ENCODE data around the gene DDX10. TPM values are rescaled to one million over a fixed set of nuclear protein-coding genes. Genes with fewer than 3 reads are reported as not detected.

Gene DDX10
- total RNA-seq, 2 experiments from 2014 or later, result 32.5 to 42.6 TPM

GRCh38 chr11:108669711-108670110 lies 4.8 kb downstream of the DDX10 start:
- H3K27ac Mint-ChIP-seq, result no peak overlapping the region
- H3K4me1 Mint-ChIP-seq, result peaks cover 38% of the 10 kb centered on the region
- DNase-seq, result no peak
- CTCF ChIA-PET, result no interaction called here
- H3K36me3 Mint-ChIP-seq, result peaks cover 26% of the 10 kb centered on the region
- ATAC-seq, result no peak
- no peak overlapping the region for H3K4me3 Mint-ChIP-seq
- no peaks in the 10 kb centered on the region for H3K9me3 Mint-ChIP-seq (ENCODE audit: low read depth)
- H3K27me3 Mint-ChIP-seq, result no peaks in the 10 kb centered on the region

- CTCF ChIA-PET, result no interaction called here
- Mint-ChIP-seq H3K9me3 (ENCODE audit: low read depth) (no peaks in the 10 kb centered on the region), H3K4me3 (no peak overlapping the region), H3K4me1 (peaks cover 37% of the 10 kb centered on the region), H3K27ac (no peak overlapping the region), H3K27me3 (no peaks in the 10 kb centered on the region), H3K36me3 (peaks cover 25% of the 10 kb centered on the region)
- no peak for ATAC-seq
- DNase-seq, result no peak
These were observed 5.6 kb downstream of the DDX10 start for GRCh38 chr11:108670451-108670850.

DNA sequence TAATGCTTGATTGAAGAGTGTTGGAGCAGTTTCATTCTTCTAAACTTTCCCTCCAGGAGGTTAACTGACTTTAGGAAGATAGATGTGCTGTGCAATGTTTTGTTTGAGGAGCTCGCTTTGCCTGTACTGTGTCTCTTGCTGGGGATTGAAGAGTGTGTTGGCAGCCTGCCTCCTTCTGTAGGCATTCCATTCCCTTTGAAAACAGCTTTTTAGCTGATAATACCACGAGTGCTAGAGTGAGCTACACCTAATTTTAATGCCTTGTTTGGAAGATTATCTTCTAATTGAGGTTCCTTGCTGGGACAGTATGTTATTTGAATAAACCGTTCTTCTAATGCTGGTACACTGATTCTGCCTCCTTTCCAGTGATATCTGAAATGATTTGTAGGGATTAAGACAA lies 7.2 kb downstream of the DDX10 start:
- ATAC-seq (no peak), DNase-seq (no peak)
- Mint-ChIP-seq H3K4me1 (peaks cover 21% of the 10 kb centered on the region), H3K9me3 (ENCODE audit: low read depth) (no peaks in the 10 kb centered on the region), H3K4me3 (no peak overlapping the region), H3K27ac (no peak overlapping the region), H3K27me3 (no peaks in the 10 kb centered on the region), H3K36me3 (peaks cover 33% of the 10 kb centered on the region)
- CTCF ChIA-PET, result no interaction called here

DNA sequence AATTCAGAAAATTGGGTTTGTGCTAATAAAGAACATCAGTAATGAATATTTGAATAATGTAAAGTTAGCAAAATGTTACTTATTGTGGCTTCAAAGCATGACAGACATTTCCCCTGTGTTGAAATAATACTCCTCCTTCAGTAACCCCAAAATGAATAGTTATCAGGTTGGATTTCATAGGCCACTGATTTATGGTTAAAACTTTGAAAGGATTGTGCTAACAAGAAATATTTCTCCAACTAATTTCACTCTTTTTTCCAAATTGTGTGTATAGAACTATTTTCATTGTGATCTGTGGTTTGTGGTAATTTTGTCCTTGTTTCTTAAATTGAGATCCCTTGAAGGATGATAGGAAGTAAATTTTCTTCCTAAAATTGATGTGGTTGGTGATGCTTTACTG lies 7.9 kb downstream of the DDX10 start:
- ATAC-seq (no peak), DNase-seq (no peak)
- H3K9me3 Mint-ChIP-seq (ENCODE audit: low read depth), result no peaks in the 10 kb centered on the region
- CTCF ChIA-PET, result no interaction called here
- no peaks in the 10 kb centered on the region for H3K27me3 Mint-ChIP-seq
- peaks cover 36% of the 10 kb centered on the region for H3K36me3 Mint-ChIP-seq
- peaks cover 14% of the 10 kb centered on the region for H3K4me1 Mint-ChIP-seq
- H3K4me3 Mint-ChIP-seq, result no peak overlapping the region
- H3K27ac Mint-ChIP-seq, result no peak overlapping the region

DNA sequence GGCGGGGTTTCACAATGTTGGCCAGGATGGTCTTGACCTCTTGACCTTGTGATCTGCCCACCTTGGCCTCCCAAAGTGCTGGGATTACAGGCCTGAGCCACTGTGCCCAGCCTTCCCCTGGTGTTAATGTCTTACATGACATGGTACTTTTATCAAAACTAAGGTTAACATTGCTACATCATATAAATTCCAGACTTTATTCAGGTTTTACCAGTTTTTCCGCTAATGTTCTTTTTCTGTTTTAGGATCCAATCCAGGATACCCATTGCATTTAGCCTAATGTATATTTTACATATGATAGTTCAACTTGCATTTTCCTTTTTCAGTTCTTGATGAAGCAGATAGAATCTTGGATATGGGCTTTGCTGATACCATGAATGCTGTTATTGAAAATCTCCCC lies 14.2 kb downstream of the DDX10 start:
- no peak for DNase-seq
- no peak overlapping the region for H3K4me3 Mint-ChIP-seq
- H3K36me3 Mint-ChIP-seq, result peaks cover 42% of the 10 kb centered on the region
- H3K9me3 Mint-ChIP-seq (ENCODE audit: low read depth), result no peaks in the 10 kb centered on the region
- no peak overlapping the region for H3K27ac Mint-ChIP-seq
- no peak for ATAC-seq
- no peaks in the 10 kb centered on the region for H3K27me3 Mint-ChIP-seq
- CTCF ChIA-PET, result no interaction called here
- peaks cover 2% of the 10 kb centered on the region for H3K4me1 Mint-ChIP-seq

DNA sequence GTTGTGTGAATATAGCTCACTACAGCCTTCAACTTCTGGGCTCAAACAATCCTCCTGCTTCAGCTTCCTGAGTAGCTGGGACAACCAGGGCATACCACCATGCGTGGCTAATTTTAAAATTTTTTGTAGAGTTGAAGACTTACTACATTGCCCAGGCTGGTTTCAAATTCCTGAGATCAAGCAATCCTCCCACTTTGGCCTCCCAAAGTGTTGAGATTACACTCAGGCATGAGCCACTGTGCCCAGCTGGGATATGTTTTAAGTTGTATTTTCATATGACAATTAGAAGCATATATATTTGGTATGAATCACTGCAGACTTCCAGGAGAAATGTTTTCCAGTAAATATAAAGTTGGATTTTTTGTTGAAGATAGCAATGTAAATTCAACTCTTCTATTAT lies 15.4 kb downstream of the DDX10 start:
- H3K4me1 Mint-ChIP-seq, result no peaks in the 10 kb centered on the region
- no peak overlapping the region for H3K4me3 Mint-ChIP-seq
- H3K27ac Mint-ChIP-seq, result no peak overlapping the region
- no peaks in the 10 kb centered on the region for H3K9me3 Mint-ChIP-seq (ENCODE audit: low read depth)
- peaks cover 41% of the 10 kb centered on the region for H3K36me3 Mint-ChIP-seq
- ATAC-seq (no peak), DNase-seq (no peak)
- CTCF ChIA-PET, result no interaction called here
- H3K27me3 Mint-ChIP-seq, result no peaks in the 10 kb centered on the region

DNA sequence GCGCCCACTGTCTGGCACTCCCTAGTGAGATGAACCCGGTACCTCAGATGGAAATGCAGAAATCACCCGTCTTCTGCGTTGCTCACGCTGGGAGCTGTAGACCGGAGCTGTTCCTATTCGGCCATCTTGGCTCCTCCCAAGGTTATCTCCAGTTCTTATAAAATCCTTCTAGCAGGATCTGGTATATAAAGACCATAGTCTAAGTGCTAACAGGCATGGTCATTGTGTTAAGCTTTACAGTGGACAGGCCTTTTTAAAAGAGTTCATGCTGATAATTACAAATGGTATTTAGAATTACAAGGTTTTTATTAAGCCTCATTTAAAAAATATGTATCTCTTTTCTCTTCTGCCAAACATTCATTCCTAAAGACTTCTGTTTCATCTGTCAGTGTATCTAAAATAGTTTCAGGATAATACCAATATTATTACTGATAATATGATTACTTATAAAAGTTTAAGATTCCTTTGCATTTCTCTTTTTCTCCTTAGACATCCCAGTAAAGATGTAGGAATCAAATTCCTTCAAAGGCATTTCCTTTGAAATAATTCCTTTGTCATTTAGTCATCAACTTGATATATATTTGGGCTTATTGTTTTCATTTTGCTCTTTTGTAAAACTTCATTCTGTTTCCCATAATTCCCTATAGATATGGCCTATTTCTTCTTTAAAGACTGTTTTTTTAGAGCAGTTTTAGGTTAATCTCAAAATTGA lies 20.7 kb downstream of the DDX10 start:
- H3K4me3 Mint-ChIP-seq, result no peak overlapping the region
- CTCF ChIA-PET, result no interaction called here

DNA sequence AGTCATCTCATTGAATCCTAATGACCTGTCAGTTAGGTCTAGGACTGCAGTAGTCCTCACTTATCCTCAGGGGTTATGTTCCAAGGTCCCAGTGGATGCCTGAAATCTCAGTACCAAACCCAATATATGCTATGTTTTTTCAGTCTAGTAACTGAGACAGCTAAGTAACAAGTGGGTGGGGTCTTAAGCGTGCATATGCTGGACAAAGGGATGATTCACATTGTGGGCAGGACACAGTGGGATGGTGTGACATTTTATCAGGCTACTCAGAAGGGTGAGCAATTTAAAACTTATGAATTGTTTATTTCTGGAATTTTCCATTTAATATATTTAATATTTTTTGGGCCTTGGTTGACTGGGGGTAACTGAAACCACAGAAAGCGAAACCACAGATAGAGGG lies 29.0 kb downstream of the DDX10 start:
- Mint-ChIP-seq H3K27me3 (no peaks in the 10 kb centered on the region), H3K4me1 (peaks cover 2% of the 10 kb centered on the region), H3K27ac (no peak overlapping the region), H3K36me3 (peaks cover 32% of the 10 kb centered on the region), H3K9me3 (ENCODE audit: low read depth) (no peaks in the 10 kb centered on the region), H3K4me3 (no peak overlapping the region)
- DNase-seq (no peak), ATAC-seq (no peak)
- CTCF ChIA-PET, result no interaction called here

More for the DNA sequence above, 20.7 kb downstream of the DDX10 start:
- DNase-seq, result no peak
- no peak overlapping the region for H3K27ac Mint-ChIP-seq
- no peaks in the 10 kb centered on the region for H3K4me1 Mint-ChIP-seq
- no peaks in the 10 kb centered on the region for H3K9me3 Mint-ChIP-seq (ENCODE audit: low read depth)
- H3K36me3 Mint-ChIP-seq, result peaks cover 52% of the 10 kb centered on the region
- no peaks in the 10 kb centered on the region for H3K27me3 Mint-ChIP-seq
- ATAC-seq, result no peak

- DNase-seq, result no peak
- Mint-ChIP-seq H3K4me3 (no peak overlapping the region), H3K27me3 (no peaks in the 10 kb centered on the region), H3K9me3 (ENCODE audit: low read depth) (no peaks in the 10 kb centered on the region), H3K36me3 (peaks cover 23% of the 10 kb centered on the region), H3K4me1 (peaks cover 6% of the 10 kb centered on the region), H3K27ac (no peak overlapping the region)
- CTCF ChIA-PET, result no interaction called here
- ATAC-seq, result no peak
These were observed 30.0 kb downstream of the DDX10 start for GRCh38 chr11:108694846-108695245.

DNA sequence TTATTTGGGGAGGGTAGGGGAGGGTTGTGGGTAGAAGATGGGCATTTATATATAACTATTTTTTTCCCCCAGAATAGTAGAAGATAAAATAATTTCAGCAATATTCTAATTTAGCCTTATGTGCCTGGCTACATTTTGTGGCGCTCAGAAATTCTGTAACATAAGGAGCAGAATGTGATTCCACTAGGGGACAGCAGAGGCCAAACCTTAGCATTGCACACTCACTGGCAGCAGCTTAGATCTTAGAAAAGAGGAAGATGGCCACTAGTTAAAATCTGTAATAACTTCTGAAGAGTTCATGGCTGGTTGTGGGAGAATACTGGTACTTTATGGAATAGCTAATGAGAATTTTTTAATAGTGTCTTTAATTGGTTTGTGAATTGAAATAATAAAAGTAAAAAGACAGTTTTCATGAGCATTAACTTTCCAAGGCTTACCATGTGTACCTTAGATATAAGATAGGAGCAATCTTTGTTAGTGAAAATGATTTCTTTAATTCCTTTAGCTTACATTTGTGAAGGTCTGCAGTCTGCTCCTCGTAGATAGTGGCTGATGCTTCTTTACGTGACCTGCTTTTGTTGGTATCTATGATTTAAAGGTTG lies 33.1 kb downstream of the DDX10 start:
- Mint-ChIP-seq H3K27me3 (no peaks in the 10 kb centered on the region), H3K4me3 (no peak overlapping the region), H3K9me3 (ENCODE audit: low read depth) (no peaks in the 10 kb centered on the region), H3K36me3 (peaks cover 25% of the 10 kb centered on the region), H3K27ac (no peak overlapping the region), H3K4me1 (peaks cover 6% of the 10 kb centered on the region)
- ATAC-seq (peak; percentile 71), DNase-seq (peak; percentile 61)
- CTCF ChIA-PET, result interaction anchor here (0.7 to 2.5 kb wide), 15 partner anchors 8 to 1242 kb away, joined by 3 to 16 read pairs (median 4); partner anchors contain the start of gene DDX10

- peaks cover 4% of the 10 kb centered on the region for H3K4me1 Mint-ChIP-seq
- ATAC-seq (no peak), DNase-seq (no peak)
- no peak overlapping the region for H3K4me3 Mint-ChIP-seq
- H3K27me3 Mint-ChIP-seq, result no peaks in the 10 kb centered on the region
- H3K9me3 Mint-ChIP-seq (ENCODE audit: low read depth), result no peaks in the 10 kb centered on the region
- CTCF ChIA-PET, result interaction anchor here (1.0 to 2.5 kb wide), 9 partner anchors 7 to 998 kb away, joined by 3 to 16 read pairs (median 4); no protein-coding TSS in a partner anchor
- H3K36me3 Mint-ChIP-seq, result peaks cover 23% of the 10 kb centered on the region
- H3K27ac Mint-ChIP-seq, result no peak overlapping the region
These were observed 34.2 kb downstream of the DDX10 start for GRCh38 chr11:108698844-108699642.

DNA sequence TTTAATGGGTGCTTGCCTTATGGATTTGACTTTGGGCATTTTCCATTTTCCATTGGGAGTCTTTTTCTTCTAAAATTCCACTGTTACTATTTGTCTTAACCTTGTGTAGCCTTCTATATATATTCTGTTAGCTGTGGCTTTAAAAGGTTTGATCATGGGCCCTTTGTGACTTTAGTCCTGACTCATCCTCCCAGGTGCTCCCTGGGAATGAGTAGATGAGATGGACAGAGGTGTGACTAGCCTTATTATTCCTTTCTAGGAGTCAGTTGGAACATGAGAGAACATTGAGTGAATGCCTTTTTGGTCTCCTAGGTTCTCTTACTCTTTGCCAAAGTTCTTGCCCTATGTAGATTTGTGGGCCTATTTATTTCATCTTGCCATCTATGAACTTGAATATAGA lies 39.0 kb downstream of the DDX10 start:
- Mint-ChIP-seq H3K27me3 (no peaks in the 10 kb centered on the region), H3K4me1 (peaks cover 7% of the 10 kb centered on the region), H3K9me3 (ENCODE audit: low read depth) (no peaks in the 10 kb centered on the region), H3K4me3 (no peak overlapping the region), H3K36me3 (peaks cover 45% of the 10 kb centered on the region), H3K27ac (no peak overlapping the region)
- ATAC-seq (no peak), DNase-seq (no peak)
- CTCF ChIA-PET, result interaction anchor here (1.1 kb wide), 1 partner anchor 13 kb away, joined by 3 read pairs; no protein-coding TSS in a partner anchor

DNA sequence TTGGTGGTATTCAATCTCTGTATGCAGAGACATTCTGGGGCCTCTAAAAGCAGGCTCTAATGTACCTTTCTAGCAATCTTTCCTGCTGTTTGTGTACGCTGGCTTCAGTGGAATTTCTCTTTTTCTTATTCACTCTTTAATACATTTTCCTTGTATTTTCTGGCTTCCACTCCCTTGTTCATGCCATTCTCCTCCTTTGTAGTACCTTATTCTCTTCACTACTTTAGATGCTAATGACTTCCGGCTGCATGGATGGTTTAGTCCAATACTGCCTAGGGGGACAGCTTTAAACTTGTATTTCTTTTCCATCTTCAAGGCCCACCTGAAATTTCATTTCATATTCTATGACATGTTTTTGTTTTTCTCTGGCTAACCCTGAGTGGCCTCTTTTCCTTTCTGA lies 40.2 kb downstream of the DDX10 start:
- no peak for ATAC-seq
- H3K9me3 Mint-ChIP-seq (ENCODE audit: low read depth), result peaks cover 2% of the 10 kb centered on the region
- CTCF ChIA-PET, result interaction anchor here (1.0 kb wide), 1 partner anchor 29 kb away, joined by 4 read pairs; no protein-coding TSS in a partner anchor
- no peak overlapping the region for H3K27ac Mint-ChIP-seq
- peaks cover 13% of the 10 kb centered on the region for H3K4me1 Mint-ChIP-seq
- H3K36me3 Mint-ChIP-seq, result peaks cover 53% of the 10 kb centered on the region
- H3K27me3 Mint-ChIP-seq, result no peaks in the 10 kb centered on the region
- DNase-seq, result no peak
- H3K4me3 Mint-ChIP-seq, result no peak overlapping the region
